IMR-90 (cell line): ENCODE measurements around the gene C16orf96.

Experiments
- BHLHE40 ChIP-seq: fragments of 150-350 bp; IDR thresholded peaks from 2 replicates; pipeline ENCODE4 v1.6.1; 2016; ENCODE audit warnings: mild to moderate bottlenecking, low read depth, low read length
- CEBPB ChIP-seq: IDR thresholded peaks from 2 replicates; pipeline ENCODE4 v1.6.1; 2012; ENCODE audit warnings: low read depth, low read length, improper control_type of control experiment
- CHD1 ChIP-seq: IDR thresholded peaks from 2 replicates; pipeline ENCODE4 v1.6.1; 2012; ENCODE audit warnings: low read depth, low read length, improper control_type of control experiment
- CTCF ChIP-seq: conservative IDR thresholded peaks from 2 replicates; pipeline ENCODE4 v1.5.1; 2012; ENCODE audit warnings: mild to moderate bottlenecking, low read depth, low read length, improper control_type of control experiment
- ELK1 ChIP-seq: fragments of 150-350 bp; IDR thresholded peaks from 2 replicates; pipeline ENCODE4 v1.6.1; 2016; ENCODE audit warnings: low read depth, mild to moderate bottlenecking, low read length, moderate library complexity, borderline replicate concordance
- MAFK ChIP-seq: IDR thresholded peaks from 2 replicates; pipeline ENCODE4 v1.6.1; 2012; ENCODE audit warnings: low read depth, low read length, improper control_type of control experiment
- MAZ ChIP-seq: IDR thresholded peaks from 2 replicates; pipeline ENCODE4 v1.6.1; 2012; ENCODE audit warnings: low read depth, mild to moderate bottlenecking, low read length, improper control_type of control experiment, moderate library complexity, borderline replicate concordance
- MXI1 ChIP-seq: IDR thresholded peaks from 2 replicates; pipeline ENCODE4 v1.6.1; 2012; ENCODE audit warnings: low read depth, mild to moderate bottlenecking, low read length, moderate library complexity, borderline replicate concordance
- POLR2A ChIP-seq: IDR thresholded peaks from 2 replicates; pipeline ENCODE4 v1.6.1; 2012; ENCODE audit warnings: mild to moderate bottlenecking, low read depth, low read length
- RAD21 ChIP-seq: IDR thresholded peaks from 2 replicates; pipeline ENCODE4 v1.6.1; 2012; ENCODE audit warnings: low read length, improper control_type of control experiment
- RCOR1 ChIP-seq: IDR thresholded peaks from 2 replicates; pipeline ENCODE4 v1.6.1; 2012; ENCODE audit warnings: mild to moderate bottlenecking, low read length, improper control_type of control experiment; ENCODE audit not compliant: insufficient replicate concordance
- RFX5 ChIP-seq: IDR thresholded peaks from 2 replicates; pipeline ENCODE4 v1.8.0; 2012; ENCODE audit warnings: low read depth, mild to moderate bottlenecking, low read length, moderate library complexity
- SMC3 ChIP-seq: fragments of 150-350 bp; IDR thresholded peaks from 2 replicates; pipeline ENCODE4 v1.6.1; 2016; ENCODE audit warnings: low read depth, mild to moderate bottlenecking, antibody characterized with exemption, low read length, moderate library complexity
- USF2 ChIP-seq: fragments of 150-350 bp; IDR thresholded peaks from 2 replicates; pipeline ENCODE4 v1.6.1; 2017; ENCODE audit warnings: mild to moderate bottlenecking, antibody characterized with exemption, low read length, low read depth

GRCh38 chr16:4599545-4599944, 43.4 kb downstream of the C16orf96 start:
- TF ChIP-seq CTCF (no peak), POLR2A (no peak), MXI1 (no peak), RAD21 (no peak), CEBPB (no peak), SMC3 (no peak), USF2 (no peak), CHD1 (no peak), MAFK (no peak), MAZ (no peak), RCOR1 (no peak), ELK1 (no peak), RFX5 (no peak), BHLHE40 (no peak)
